NCI-H2196 (cell line): ENCODE data around the gene GDPD5.

ENCODE experiments used
- DNase-seq: peaks from one replicate; lab custom pipeline; 2025; ENCODE audit not compliant: unreplicated experiment; lab: John Stamatoyannopoulos, UW

The GDPD5 gene, protein sequence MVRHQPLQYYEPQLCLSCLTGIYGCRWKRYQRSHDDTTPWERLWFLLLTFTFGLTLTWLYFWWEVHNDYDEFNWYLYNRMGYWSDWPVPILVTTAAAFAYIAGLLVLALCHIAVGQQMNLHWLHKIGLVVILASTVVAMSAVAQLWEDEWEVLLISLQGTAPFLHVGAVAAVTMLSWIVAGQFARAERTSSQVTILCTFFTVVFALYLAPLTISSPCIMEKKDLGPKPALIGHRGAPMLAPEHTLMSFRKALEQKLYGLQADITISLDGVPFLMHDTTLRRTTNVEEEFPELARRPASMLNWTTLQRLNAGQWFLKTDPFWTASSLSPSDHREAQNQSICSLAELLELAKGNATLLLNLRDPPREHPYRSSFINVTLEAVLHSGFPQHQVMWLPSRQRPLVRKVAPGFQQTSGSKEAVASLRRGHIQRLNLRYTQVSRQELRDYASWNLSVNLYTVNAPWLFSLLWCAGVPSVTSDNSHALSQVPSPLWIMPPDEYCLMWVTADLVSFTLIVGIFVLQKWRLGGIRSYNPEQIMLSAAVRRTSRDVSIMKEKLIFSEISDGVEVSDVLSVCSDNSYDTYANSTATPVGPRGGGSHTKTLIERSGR

DNA sequence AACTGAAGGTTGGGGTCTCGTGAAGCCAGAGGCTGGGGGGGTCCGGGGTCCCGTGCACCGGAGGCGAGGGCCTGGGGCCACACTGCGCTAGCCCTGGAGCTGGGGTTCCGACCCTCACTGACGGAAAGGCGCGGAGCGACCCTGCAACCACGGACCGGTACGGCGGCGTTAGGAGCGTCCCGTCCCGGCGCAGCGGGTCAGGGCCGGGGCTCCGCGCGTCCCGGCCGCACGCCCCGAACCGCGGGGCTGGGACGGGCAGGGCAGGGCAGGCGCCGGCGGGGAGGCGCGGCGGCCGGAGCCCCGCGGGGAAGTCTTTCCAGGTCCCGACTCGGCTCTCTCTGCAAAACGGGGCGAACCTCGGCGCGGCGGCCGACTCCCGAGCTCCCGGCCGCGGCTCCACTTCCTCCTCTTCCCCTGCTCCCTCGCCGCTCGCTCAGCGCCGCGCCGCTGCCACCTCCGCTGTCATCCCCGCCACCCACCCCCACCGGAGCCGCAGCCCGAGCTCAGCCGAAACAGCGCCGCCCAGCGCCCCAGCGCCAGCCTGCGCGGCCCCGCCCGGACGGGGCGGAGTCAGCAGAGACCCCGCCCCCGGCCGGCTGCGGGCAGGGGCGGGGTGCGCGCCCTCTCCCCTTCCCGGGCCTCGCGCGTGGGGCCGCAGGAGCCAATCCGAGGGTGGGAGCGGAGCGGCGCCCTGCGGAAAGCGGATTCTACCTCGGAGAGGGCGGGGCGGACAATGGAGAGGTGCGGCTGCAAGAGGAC, at the start of gene GDPD5:
TSS of gene GDPD5 (minus strand) at position 509 of the 759 bp plus-strand sequence. CDS start 48,206 bp downstream, outside the sequence.
- peak; percentile 88 for DNase-seq

DNA sequence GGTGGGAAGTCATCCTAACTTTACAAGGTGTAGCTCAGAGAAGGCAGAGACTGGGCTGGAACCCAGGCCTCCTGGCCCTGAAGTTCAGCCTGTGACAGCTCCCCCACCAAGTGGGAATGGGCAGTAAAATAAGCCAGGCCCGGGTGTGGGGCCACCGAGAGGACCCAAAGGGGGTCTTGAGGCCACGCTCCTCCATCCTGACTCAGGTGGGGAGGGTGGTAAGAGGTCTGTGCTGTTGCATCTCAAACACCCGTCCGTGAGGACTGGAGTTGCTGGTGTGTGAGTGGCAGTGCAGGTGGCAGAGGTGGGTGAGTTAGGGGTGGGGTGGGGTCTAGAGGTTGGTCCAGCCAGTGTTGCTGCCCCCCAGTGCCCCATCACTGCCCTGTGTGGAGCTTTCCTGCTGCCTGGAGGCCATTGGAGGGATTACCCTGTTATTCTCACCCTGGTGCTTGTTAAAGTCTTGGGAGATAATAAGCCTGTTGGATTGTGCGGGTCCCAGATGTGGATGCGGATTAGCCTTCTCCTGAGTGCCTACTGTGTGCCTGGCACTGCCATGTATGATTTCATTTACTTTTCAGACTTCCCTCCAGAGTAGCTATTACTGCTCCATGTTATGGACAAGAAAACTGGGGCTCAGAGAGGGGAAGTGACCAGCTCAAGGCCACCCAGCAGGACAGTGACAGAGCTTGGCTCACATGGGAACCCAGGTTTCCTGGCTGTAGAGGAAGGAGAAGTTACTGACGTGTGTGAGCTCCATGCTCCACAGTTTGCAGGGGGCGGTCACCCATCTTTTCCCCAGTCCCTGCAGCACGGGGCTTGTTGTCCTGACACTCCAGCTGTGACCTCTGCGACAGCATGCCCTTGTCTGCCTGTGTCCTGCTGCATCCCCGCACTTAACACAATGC, 49.2 kb upstream of the GDPD5 start:
- no peak for DNase-seq

DNA sequence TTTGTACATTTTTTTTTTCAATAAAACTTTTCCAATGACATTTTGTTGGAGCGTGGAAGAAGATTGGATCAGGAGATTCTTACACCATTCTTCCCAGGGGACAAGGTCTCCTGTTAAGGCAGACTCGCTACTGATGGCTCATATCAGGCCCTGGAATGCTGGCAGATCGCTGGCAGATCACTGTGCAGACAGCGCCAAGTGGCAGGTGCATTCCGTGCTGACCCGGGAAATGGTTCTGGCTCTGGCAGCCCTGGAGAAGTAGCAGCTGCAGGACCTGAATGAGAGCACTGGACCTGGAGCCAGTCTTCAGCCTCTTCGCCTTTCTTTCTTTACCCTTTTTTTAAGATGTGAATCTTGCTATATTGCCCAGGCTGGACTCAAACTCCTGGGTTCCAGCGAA, 47.0 kb upstream of the GDPD5 start:
- no peak for DNase-seq

DNA sequence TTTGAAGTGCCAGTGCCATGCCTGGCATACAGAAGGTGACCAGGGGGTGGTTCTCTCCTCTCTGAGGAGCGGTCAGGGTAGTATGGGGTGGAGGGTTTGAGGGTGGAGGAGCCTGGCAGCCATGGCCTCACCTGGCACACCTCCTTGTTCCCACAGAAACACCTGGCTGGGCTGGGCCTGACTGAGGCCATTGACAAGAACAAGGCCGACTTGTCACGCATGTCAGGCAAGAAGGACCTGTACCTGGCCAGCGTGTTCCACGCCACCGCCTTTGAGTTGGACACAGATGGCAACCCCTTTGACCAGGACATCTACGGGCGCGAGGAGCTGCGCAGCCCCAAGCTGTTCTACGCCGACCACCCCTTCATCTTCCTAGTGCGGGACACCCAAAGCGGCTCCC, 45.9 kb upstream of the GDPD5 start:
- DNase-seq = no peak

DNA sequence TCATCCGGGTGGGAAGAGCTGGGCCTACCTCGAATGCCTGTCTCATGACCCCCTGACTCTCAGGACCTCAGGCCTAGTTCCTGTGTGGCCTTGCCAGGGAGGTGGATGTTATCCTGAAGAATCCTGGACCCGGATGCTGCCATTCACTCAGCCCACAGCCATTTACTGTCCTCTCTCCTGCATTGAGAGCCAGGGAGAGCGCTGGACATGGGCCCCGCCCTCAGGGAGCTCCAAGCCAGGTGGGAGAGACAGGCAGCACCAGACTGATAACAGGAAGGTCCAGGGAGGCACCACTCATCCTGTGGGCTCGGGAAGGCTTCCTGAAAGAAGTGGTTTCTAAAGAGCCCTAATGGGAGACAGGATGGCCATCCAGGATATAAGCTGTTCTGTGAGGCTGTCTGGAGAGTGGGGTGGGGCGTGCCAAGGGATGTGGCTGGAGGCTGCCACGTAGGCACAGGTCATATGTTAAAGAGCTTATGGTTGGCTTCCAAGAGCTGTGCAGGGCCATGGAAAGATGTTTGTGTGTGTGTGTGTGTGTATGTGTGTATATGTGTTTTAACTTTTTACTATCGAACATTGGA, 44.9 kb upstream of the GDPD5 start:
- no peak for DNase-seq

DNA sequence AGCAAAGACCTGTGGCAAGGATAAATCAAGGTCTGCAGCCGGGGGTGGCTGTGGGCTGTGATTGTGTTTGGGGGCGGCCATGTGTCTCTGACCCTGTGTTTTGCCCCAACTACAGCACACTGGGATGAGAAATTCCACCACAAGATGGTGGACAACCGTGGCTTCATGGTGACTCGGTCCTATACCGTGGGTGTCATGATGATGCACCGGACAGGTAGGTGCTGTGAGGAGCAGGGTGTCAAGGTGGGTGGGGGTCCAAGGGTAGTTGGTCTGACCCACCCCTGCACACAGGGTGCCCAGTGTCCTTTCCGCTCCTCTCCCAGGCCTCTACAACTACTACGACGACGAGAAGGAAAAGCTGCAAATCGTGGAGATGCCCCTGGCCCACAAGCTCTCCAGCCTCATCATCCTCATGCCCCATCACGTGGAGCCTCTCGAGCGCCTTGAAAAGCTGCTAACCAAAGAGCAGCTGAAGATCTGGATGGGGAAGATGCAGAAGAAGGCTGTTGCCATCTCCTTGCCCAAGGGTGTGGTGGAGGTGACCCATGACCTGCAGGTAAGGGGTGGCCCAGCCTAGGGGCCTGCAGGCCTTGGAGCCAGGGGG, 43.0 kb upstream of the GDPD5 start:
- no peak for DNase-seq

DNA sequence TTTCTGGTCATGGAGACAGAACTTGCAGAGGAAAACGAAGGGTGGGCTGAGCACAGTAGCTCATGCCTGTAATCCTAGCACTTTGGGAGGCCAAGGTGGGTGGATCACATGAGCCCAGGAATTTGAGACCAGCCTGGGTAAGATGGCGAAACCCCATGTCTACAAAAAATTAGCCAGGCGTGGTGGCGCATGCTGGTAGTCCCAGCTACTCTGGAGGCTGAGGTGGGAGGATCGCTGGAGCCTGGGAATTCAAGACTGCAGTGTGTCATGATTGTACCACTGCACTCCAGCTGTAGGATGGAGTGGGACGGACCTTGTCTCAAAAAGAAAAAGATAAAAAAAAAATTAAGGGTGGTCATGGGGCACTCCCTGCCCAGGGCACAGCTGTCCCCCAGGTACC, 42.2 kb upstream of the GDPD5 start:
- no peak for DNase-seq

DNA sequence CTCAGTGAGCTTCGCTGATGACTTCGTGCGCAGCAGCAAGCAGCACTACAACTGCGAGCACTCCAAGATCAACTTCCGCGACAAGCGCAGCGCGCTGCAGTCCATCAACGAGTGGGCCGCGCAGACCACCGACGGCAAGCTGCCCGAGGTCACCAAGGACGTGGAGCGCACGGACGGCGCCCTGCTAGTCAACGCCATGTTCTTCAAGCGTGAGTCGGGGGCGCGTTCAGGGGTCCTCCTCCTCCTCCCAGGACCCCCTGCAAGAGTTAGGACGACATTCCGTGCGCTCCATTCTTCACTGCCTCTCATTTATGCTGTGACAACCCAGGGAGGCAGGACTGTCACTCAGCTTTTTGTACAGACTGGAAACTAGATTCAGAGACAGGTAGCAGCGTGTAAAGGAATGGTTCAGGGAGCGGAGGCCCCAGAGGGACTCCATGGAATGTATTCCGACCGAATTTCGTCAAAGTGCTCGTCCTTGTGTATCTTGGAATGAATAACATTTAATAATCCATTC, 41.1 kb upstream of the GDPD5 start:
- no peak for DNase-seq

DNA sequence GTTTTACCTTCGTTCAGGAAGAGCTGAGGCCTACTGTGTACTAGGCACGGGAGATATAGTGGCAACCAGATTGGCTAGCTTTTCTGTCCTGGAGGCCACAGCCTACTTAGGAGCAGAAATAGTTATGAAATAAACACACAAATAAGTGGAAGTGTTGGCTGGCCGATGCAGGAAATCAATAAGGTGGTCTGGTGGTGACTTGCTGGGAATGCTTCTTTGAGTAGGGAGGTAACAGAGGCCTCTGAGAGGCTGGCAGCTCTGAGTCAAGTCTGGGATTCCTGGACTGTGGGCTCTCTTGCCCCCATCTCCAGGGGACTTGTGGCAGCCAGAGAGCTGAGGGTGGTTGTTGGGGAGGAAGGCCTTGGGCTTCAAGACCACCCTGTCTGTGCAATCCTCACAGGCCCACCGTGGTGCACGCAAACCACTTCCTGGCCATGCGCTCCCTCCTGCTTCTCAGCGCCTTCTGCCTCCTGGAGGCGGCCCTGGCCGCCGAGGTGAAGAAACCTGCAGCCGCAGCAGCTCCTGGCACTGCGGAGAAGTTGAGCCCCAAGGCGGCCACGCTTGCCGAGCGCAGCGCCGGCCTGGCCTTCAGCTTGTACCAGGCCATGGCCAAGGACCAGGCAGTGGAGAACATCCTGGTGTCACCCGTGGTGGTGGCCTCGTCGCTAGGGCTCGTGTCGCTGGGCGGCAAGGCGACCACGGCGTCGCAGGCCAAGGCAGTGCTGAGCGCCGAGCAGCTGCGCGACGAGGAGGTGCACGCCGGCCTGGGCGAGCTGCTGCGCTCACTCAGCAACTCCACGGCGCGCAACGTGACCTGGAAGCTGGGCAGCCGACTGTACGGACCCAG, 40.4 kb upstream of the GDPD5 start:
- DNase-seq = no peak

DNA sequence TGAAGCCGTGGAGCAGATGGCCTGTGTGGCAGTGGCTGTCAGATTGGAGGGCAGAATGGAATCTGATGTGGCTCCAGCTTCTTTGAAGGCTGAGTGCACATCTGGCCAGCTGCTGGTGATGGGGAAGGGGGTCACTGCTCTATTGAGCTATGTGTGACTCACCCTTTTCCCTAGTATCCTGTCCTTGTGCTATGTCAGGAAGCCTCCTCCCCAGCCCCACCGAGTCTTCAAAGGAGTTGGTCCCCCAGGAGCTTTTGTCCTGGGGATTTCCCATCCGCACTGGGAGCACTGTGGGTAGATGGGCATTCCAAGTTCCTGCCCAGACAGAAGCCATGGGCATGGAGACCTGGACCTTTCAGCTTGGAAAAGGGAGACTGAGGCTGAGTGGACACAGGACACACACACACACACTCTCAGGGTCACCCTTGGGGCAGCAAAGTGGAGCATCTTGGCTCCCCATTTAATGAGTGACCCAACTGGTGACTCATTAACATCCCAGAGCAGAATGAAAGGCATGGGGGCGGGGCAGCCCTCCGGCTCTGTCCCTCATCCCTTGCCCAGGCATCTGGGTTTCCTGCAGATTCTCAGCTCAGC, 39.6 kb upstream of the GDPD5 start:
- DNase-seq = no peak

DNA sequence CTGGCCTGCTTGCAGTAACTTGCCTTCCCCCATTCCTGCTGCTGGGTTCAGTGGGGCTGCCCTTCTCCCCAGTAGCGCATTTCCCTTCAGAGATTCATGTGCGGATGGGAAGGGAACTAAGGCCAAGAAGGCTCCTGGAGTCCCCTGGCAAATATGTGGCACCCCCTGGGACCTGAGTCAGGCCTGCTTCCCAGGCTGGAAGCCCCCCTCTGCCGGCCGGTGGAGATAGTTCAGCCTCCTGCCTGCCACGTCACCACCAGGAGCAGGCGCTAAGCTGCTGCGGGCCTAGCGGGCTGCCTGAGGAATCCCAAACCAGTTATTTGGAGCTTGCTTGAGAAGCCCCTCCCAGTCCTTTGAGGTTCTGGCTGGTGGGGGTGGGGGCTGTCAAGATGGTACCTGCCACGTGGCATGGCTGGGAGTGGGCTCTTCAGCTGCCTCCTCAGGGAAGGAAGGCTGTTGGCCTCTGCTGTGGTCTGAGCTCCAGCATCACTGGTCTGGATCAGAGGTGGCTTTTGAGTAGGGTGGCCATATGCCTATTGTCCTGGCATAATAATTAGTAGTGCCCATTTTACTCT, 38.3 kb upstream of the GDPD5 start:
- DNase-seq = no peak

DNA sequence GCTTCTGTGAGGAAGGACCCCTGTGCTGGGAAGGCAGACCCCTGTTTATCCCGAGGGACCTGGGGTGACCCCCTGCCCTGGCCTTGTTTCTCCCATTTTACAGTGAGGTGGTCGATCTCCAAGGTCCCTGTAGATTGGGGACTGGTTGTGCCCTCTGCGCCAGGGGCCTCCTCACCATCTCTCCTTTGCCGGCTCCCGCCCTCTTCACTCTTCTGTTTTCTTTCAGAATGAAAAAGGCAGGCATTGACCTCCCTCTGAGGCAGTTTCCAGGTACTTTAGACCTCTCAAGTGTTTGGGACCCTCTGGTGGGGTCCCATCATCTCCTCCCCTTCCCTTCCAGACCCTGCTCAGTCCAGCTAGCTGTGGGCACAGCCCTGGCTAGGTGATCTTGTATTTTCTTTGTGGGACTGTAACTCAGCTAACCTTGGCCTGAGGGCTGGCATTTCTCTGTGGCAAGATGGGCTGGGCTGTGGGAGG, 37.8 kb upstream of the GDPD5 start:
- no peak for DNase-seq

DNA sequence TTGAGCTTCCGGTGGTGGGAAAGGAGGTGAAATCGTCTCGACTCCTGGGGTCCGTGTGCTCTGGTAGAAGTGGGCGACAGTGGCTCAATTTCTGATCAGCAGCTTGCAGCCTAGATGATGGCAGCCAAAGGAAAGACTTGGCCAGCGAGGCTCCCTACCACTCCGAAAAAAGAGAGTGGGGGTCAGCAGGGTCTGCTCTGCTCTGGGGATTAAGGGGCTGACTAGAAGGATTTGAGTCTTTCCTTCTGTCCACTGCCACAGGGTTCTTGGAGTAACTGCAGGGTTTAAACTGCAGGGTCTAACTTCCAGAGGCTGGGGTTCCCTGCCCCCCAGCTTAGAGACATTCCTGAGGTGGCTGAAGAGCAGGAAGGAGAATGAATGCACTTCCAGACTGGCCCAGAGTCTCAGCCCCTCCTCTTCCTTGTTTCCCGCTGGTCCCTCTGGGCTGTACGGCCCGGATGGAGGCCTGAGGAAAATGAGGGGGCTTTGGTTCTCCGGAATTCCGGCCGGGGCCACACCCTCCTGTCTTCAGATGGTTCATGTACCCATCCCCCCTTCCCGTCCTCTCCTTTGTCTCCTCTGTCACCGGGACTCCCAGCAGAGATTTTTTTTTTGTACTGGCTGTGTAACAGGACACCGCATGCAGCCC, 37.2 kb upstream of the GDPD5 start:
- no peak for DNase-seq

DNA sequence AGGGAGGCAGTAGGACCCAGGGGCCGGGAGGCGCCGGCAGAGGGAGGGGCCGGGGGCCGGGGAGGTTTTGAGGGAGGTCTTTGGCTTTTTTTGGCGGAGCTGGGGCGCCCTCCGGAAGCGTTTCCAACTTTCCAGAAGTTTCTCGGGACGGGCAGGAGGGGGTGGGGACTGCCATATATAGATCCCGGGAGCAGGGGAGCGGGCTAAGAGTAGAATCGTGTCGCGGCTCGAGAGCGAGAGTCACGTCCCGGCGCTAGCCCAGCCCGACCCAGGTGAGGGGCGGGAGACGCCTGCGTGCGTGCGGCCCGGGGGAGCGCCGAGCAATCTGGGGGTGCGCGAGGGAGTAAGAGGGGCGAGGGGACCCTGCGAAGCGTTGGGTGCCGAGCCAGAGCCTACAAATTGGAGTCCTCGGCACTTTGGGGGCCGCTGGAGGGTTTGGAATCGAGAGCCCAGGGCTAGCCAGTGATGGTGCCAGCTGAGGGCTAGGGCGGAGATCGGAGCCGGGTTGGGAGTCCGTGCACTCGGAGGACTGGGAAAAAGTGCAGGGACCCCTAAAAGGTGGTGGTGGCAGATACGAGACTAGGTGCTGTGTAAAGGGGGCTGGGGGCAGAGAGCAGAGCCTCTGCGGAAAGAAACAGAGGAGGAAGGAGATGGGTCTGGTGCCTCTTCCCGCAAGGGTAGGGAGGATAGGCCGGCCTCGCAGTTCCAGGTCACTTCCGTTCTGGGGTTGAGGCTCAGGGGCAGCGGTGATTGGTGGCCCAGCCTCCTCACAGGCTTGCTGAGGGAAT, 36.5 kb upstream of the GDPD5 start, which contains the start of gene SERPINH1:
TSS of gene SERPINH1 (plus strand) at position 206 of the 788 bp plus-strand sequence. CDS start 4,097 bp downstream, outside the sequence.
- no peak for DNase-seq

DNA sequence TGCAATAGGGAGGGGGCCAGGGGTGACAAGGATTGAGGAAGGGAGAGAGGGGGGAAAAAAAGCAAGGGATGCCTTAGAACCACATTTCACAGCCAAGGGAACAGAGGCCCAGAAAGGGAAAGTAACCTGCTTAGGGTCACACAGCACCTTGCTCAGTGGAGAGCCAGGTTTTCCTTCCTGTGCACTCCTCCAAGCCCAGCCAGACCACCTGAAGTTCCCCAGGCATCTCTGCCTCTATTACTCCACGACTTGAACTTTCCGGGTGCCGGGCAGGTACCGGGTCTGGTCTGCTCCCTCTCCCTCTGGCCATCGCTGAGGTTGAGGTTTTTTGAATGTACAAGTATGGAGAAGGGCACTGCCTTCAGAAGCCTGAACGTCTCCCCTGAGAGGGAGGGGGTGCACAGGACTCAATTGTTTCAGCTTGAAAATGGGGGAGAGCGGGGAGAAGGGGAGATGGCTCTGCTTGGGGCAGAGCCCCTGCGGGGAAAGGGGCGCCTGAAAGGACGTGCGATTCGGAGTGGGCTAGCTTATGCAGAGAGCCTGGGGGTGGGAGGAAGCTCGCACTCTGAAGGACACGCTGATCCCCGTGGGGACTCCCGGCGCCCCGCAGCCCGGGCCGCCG, 35.8 kb upstream of the GDPD5 start:
- no peak for DNase-seq

DNA sequence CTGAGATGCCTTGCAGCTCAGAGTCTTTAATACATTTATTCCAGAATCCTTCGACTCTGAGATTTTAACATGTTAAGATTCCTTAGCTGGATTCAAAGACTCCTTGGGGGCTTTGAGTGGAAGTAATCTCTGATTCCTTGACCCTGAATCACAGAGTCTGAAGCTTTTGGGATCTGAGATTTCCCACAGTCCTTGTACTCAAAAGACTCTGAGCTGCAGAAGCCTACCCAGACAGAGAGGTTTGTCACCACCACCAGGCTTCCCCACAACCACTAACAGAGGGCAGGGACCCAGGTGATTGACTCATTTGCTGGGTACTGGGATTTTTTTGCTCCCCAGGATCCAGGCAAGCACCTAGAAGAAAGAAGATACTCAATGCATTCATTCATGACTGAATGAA, 34.9 kb upstream of the GDPD5 start:
- DNase-seq = no peak
